ENCODE results near the gene TNNI3. TPM values are rescaled to one million over a fixed set of nuclear protein-coding genes. Genes with fewer than 3 reads are reported as not detected.

TNNI3 gene
- total RNA-seq, 4 donors from 2014 or later = 1.6 to 6.2 (median 5.5) TPM

DNA sequence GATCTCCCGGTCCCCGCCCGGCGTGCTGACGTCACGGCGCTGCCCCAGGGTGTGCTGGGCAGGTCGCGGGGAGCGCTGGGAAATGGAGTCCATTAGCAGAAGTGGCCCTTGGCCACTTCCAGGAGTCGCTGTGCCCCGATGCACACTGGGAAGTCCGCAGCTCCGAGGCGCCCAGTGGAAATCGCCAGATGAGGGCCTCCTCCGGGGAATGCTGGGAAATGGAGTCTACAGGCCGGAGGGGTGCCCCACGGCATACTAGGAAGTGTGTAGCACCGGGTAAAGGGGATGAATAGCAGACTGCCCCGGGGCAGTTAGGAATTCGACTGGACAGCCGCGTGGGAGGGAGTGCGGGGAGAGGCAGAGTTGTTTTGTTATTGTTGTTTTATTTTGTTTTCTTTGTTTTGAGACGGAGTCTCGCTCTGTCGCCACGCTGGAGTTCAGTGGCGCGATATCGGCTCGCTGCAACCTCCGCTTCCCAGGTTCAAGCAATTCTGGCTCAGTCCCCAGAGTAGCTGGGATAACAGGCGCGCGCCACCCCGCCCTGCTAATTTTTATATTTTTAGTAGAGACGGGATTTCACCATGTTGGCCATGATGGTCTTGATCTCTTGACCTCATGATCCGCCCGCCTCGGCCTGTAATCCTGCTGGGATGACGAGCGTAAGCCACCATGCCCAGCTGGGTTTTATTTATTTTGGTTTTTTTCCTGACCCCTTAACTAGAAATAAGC lies 39.7 kb downstream of the TNNI3 start:
- H3K27ac ChIP-seq = peak overlapping the region; percentile 74 to 88 (median 86)
- no peaks in the 10 kb centered on the region for H3K36me3 ChIP-seq
- peak; percentile 29 to 36 for TF ChIP-seq POLR2A (IDR thresholded peaks at IDR 0.05)
- TF ChIP-seq CTCF (IDR thresholded peaks at IDR 0.05 in 4 of 5, conservative IDR thresholded peaks at IDR 0.05 in 1 of 5) = peak in 1 of 5 experiments; percentile 25
- ATAC-seq = peak; percentile 81 to 90
- in situ Hi-C loops (cut with MboI; ENCODE audit: low sequenced_read_pairs in 4 of 4) = loop anchor here in 1 of 4 donors (25.0 kb wide), 1 partner anchor 1006 kb away; the partner anchor contains the start of genes NDUFA3, OSCAR, PRPF31 and TFPT
- peaks cover 35 to 44% of the 10 kb centered on the region in 2 donors for H3K4me1 ChIP-seq
- H3K27me3 ChIP-seq = no peaks in the 10 kb centered on the region
- intact Hi-C loops (cut with DNase I; ENCODE audit: low total_unique reads) = loop anchor here (1.0 to 10.0 kb wide), 6 partner anchors 29 to 557 kb away; partner anchors contain the start of genes EPN1, FIZ1, PPP6R1 and RPL28
- no peaks in the 10 kb centered on the region for H3K9me3 ChIP-seq
- DNase-seq = peak; percentile 98
- H3K4me3 ChIP-seq = peak overlapping the region; percentile 66 to 85 (median 80)

GRCh38 chr19:55116859-55117662 lies 40.5 kb downstream of the TNNI3 start, which contains the start of gene PPP1R12C:
TSS of gene PPP1R12C (minus strand) at chr19:55117637. CDS start at chr19:55117543, 94 bp downstream.
- ATAC-seq (peak; percentile 3 to 11), DNase-seq (no peak)
- no peaks in the 10 kb centered on the region for H3K9me3 ChIP-seq
- intact Hi-C loops (cut with DNase I; ENCODE audit: low total_unique reads) (loop anchor here (1.0 to 10.0 kb wide), 6 partner anchors 28 to 558 kb away; partner anchors contain the start of genes EPN1, FIZ1, PPP6R1 and RPL28), in situ Hi-C loops (cut with MboI; ENCODE audit: low sequenced_read_pairs in 4 of 4) (loop anchor here in 1 of 4 donors (25.0 kb wide), 1 partner anchor 1005 kb away; the partner anchor contains the start of genes NDUFA3, OSCAR, PRPF31 and TFPT)
- H3K4me3 ChIP-seq = peak within 1 kb of the TSS; percentile 80 to 90 (median 85)
- no peaks in the 10 kb centered on the region for H3K27me3 ChIP-seq
- TF ChIP-seq POLR2A (IDR thresholded peaks at IDR 0.05) = peak; percentile 55 to 67
- no peak for TF ChIP-seq CTCF (IDR thresholded peaks at IDR 0.05 in 4 of 5, conservative IDR thresholded peaks at IDR 0.05 in 1 of 5)
- peaks cover 0 to 4% of the 10 kb centered on the region in 2 donors for H3K36me3 ChIP-seq
- peak within 1 kb of the TSS; percentile 74 to 88 (median 86) for H3K27ac ChIP-seq
- peaks cover 35 to 49% of the 10 kb centered on the region in 2 donors for H3K4me1 ChIP-seq

- in situ Hi-C loops (cut with MboI; ENCODE audit: low sequenced_read_pairs in 4 of 4) = loop anchor here in 1 of 4 donors (25.0 kb wide), 1 partner anchor 1004 kb away; the partner anchor contains the start of genes NDUFA3, OSCAR, PRPF31 and TFPT
- DNase-seq (peak; percentile 58 to 61), ATAC-seq (no peak)
- intact Hi-C loops (cut with DNase I; ENCODE audit: low total_unique reads) = loop anchor here (2.0 to 10.0 kb wide), 3 partner anchors 28 to 526 kb away; partner anchors contain the start of genes RPL28, TMEM238, ZNF580 and ZNF581
- Histone ChIP-seq H3K36me3 (peaks cover 0 to 4% of the 10 kb centered on the region in 2 donors), H3K27ac (peak overlapping the region; percentile 74 to 88 (median 84)), H3K9me3 (no peaks in the 10 kb centered on the region), H3K4me3 (peak overlapping the region; percentile 79 to 90 (median 85)), H3K4me1 (peaks cover 35 to 49% of the 10 kb centered on the region in 2 donors), H3K27me3 (no peaks in the 10 kb centered on the region)
- TF ChIP-seq POLR2A (IDR thresholded peaks at IDR 0.05) = peak in 1 of 2 donors; percentile 18
- TF ChIP-seq CTCF (IDR thresholded peaks at IDR 0.05 in 4 of 5, conservative IDR thresholded peaks at IDR 0.05 in 1 of 5) = no peak
Measured at GRCh38 chr19:55116232-55116858, 41.2 kb downstream of the TNNI3 start.
